GM21390 (cell line): Measurements from ENCODE around the gene PRDM10.
"Not testable (repeated sequence)": the region's sequence is repeated elsewhere in the genome, so short reads cannot be mapped to it uniquely, and the experiment has no call there.

Source experiments
- ATAC-seq: cut with Tn5 transposase; IDR thresholded peaks from one replicate; pipeline ENCODE4 v1.9.1; 2021; ENCODE audit not compliant: unreplicated experiment

The PRDM10 gene

DNA sequence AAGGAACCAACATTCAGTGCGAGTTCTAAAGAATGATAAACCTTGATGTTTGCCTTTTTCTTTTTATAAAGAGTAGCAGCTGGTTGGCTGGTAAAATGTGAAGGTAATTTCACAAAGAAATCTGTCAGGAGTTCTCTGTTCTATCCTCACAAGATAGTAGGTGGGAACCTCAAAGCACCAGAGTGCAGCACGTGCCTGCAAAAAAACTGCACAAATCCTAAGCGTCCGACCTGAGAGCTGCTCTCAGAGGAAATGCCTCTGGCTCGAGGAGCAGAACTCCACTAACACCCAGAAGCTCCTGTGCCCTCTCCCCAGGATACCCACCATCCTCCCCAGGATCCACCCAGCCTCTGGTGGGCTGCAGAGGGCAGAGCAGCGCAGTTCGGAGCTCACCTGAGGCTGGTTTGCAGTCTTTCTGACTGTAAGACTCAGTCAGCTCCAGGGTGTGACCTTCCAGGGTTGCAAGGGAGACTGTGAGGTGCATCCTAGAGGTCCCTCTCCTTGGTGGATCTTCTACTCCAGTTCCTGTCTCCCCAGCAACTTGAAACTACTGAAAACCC, 23.5 kb downstream of the PRDM10 start:
- no peak for ATAC-seq

DNA sequence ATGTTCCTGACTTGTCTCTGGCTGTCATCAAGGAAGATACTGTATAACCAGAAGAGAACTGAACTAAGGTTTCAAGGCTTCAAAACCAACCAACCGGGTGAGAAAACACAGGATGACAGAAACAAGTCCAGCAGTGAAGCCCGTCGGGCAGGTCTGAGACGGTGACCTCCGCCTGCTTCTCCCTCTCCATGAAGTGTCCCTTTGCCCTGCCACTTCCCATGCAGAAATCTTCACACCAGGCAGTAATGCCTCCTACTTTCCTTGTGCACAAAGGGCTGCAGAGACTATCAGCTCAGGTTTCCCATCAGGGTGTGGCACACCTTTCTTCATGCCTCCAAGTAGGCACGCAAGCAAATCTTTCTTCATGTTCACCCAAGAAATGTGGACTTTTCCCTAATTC, 24.2 kb downstream of the PRDM10 start:
- ATAC-seq: no peak

DNA sequence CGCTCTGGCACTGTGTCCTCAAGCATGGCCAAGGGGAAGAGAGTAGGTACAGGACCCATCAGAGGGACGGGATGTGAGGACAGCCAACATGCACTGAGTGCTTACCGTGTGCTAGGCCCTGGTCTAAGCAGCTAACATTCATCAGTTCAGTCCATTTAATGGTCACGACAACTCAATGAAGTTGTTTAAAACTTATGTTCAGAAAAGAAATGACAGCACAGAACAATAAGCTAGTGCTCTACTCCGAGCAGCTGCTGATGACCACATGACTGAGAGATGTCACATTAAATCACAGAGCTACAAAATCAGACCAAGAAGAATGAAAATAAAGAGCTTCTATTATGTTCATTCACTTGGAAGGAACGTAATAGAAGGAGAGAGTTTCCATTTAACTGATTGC, 26.3 kb downstream of the PRDM10 start:
- no peak for ATAC-seq

DNA sequence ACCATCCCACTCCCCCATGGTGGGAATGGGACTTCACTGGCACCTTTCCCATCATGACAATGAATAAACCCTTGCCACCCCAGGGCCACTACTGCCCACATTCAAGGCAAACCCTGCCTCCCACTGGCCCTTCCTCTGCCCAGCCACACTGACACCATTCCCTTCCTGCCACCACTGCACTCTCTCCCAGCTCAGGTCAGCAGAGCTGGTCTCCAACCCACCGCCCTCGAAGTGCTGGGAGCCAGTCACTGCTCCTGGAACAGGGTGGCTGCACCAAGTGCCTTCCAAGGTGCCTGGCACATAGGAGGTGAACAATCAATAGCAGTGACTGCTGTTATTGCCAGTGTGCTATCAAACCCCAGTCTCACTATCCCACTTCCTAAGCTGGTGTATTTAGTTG, 27.1 kb downstream of the PRDM10 start:
- no peak for ATAC-seq

DNA sequence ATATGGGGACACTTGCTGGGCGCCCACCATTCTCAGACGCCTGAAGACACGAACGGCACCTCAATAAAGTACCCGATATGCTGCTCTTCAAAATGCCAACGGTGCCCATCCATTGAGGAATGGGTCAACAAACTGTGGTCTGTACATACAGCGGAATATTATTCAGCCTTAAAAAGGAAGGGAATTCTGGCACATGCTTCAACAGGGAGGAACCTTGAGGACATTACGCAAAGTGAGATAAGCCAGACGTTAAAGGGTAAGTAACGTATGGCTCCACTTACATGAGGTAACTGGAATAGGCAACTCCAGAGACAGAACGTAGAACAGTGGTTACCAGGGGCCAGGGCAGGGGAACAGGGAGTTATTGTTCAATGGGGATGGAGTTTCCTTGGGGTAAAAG, 28.0 kb downstream of the PRDM10 start:
- ATAC-seq: no peak

DNA sequence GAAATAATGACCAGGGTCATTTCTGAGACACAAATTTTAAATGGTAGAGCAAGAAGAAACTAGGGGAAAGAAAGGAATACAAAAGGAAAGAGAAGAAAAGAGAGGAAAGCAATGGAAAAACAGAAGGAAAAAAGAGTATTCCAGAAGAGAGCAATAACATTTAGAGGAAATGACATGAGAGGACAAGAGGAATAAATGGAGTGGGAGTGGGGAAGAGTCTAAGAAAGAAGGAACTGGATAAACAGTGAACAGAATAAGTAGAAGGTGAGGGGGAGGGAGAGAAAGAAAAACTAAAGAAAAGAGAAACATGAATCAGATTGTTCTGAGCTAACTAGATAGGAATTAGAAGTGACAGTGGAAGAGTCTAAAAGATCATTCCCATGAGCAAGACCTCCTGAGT, 28.4 kb downstream of the PRDM10 start:
- no peak for ATAC-seq

DNA sequence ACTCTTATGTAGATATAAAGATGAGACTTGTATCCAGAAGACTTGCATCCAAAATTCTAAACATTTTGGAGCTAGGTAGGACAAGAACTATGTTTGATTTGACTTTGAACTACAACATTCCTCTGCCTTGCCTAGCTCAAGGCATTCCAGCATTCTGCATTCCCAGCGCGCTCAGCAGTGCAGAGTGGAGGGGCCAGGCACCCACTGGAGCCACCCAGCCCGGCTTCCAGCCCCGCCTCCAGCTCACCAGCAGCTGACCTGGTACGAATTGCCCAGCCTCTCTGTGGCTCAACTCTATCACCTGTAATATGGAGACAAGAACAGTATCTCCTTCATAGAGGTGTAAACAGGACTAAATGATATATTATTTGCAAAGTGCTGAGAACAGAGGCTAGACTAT, 28.8 kb downstream of the PRDM10 start:
- no peak for ATAC-seq

DNA sequence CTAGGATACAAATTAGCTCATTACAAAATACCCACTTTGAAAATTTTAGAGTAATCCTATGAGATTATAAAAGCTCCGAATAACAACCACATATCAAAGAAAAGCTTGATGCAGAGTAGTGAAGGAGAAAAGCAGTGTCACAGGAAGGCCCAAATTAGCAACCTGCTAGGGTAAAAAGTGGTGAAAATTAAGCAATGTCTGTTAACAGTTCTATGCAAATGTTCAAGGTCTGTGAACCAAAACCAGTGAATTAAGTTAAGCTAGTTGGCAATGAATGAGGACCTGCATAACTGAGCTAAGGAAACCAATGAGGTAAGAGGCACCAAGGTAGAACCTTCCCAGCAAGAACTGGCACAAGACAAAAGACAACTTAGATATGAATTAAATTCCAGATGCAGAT, 29.6 kb downstream of the PRDM10 start:
- peak; percentile 97 for ATAC-seq

DNA sequence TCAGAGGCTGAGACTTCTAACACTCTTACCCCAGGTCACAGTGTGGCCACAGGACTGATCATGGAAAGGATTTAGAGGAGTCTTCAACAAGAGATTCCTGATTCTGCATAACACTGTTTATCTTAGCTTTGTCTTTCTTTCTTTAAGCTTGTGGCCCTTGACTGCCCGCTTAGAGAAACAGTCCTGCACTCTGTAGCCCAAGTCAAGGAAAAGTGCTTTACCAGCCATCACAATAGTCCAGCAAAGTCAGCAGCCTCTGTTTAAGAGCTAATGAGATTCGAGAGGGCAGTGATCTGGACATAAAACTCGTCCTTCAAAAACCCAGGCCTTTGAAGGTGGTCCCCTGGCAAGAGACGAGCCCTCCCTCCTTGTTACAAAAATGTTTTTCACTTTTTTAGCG, 30.0 kb downstream of the PRDM10 start:
- ATAC-seq: no peak

DNA sequence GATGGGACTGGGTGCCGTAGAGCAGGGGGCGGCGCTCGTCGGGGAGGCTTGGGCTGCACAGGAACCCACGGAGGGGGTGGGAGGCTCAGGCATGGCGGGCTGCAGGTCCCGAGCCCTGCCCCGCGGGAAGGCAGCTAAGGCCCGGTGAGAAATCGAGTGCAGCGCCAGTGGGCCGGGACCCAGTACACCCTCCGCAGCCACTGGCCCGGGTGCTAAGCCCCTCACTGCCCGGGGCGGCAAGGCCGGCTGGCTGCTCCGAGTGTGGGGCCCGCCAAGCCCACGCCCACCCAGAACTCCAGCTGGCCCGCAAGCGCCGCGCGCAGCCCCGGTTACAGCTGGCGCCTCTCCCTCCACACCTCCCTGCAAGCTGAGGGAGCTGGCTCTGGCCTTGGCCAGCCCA, 30.8 kb downstream of the PRDM10 start:
- ATAC-seq: not testable (repeated sequence)

DNA sequence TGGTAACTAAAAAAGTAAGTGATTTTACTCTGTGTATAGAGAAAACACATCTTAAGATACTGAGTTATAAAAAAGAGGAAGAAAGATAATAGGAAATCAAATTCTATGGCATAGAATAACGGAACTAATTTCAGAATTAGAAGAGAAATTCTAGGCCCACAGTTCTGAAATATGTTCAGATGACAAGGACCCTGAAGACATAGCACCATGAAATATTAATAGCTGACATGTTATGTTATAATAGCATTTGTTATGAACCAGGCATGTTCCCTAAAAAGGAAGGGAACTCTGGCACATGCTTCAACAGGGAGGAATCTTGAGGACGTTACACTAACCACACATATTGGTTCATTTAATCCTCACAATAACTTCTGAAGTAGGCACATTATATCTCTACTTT, 32.7 kb downstream of the PRDM10 start:
- ATAC-seq: no peak

DNA sequence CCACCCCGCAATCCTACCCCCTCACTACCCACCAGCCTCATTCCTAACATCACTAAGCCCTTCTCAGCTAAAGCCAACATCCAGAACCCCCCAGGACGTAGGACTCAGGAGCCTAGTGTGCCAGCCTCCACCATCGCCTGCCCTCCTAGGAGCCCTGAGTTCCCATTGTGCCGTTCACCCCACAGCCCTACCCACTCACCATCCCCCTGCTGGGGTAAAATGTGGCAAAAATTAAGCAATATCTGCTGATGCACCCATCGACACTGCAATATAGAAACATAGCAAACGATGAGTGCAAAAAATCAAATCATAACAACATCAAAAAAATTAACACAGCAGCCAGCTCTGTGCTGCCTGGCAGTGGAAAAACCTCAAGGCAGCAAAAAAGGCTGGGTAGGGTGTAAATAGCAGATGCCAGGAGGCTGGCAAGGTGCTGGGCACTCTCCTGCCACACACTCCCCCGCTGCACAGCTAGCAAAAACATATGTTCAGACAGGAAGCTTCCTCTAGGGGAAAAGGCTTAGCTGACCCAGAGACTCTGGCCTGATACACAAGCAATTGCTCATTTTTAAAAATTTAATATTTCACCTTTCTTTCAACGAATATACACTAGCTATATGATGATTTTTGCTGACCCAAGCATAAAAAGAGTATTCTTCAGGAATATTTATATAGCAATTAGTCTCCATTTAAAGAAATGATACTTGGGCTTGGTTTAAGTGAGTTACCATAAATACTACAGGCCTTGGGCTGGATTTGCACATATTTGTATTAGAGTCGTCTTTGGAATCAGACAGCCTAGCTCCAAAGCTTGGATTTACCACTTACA, 33.8 kb downstream of the PRDM10 start:
- ATAC-seq: no peak

DNA sequence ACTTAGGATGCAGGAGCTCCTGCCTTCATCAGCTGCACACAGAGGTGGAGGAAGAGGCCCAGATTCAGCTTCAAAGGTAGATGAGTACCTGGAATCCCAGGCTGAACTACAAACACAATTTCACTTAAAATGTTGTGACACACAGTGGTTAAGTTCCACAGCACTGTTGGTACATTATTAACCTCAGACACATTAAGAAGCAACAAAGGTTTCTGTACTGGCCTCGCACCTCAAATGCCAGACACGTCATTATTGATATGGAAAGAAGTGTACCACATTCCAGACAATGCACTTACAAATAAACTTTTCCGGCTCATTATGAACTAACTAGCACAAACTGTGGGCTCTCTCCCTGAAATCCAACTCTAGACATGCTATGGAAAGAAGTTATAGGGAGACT, 34.6 kb downstream of the PRDM10 start:
- no peak for ATAC-seq

DNA sequence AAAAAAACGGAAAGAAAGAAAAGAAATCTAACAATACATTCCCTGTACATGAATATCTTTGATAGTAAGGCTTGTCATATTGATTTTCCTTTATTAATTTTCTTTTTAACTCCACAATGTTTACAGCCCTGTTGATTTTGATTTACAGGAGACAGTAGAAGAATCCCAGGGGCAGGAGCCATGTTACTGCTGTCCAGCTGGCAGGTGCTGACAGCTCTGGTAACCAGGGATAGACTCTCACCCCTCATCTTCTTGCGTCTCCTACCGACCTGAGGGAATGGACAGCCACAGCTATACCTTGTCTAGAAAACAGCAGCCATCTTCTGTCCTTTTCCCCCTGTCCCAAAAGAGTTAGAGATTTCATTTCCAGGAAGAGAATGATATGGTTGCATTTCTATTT, 37.4 kb downstream of the PRDM10 start:
- ATAC-seq: no peak

DNA sequence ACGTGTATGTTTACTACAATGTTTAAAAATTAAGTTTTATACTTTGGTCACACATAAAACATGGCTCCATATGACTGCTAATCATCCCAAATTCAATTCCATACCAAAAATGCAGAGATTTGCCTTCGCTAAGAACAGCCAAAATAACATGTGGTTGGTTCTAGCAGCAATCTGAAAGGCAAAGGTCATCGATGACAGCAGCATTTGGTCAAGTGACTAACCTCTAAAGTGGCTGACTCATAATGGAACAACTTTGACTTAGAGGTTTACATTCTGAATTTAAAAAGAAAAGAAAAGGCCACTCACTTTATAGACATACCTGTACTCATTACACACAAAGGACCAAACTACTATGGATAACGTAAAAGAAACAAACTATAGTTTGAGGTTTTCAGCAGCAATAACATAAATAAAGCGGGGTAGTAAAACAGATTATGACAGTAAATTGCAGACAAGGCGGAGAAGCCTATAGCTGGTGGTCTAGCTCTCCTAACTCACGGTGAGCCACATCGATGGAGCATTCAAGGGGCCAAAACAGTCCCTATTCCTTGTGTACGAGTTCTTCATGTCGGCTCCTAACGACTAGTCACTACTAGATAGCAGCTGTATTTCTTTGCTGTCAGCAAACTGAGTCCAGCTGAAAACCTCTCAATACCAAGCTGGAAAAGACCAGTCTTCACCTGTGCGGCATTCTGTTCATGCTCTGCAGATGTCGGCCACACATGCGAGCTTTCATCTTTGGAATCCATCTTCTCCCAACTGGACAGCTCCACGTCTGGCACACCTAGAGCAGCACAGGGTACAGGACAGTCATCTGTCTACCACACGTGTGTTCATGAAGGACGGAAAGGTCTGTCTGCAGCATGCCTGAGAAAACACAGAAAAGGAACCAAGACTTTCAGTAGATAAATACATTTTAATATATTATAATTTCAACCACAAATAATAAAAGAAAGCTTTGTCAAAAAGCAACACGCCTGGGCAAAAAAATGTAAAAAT, 42.1 kb downstream of the PRDM10 start:
- peak; percentile 78 for ATAC-seq

DNA sequence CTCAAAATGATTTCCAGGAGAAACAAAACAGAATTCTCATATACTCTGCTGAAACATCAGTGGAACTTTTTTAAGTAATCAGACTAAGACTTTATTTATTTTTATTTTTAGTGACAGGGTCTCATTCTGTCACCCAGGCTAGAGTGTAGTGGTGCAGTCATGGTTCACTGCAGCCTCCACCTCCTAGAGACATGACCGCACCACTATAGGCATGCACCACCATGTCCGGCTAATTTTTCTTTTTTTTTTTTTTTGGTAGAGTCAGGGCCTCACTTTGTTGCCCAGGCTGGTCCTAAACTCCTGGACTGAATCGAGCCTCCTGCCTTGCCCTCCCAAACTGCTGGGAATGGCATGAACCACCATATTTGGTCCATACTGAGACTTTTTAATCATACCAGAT, 42.9 kb downstream of the PRDM10 start:
- no peak for ATAC-seq

DNA sequence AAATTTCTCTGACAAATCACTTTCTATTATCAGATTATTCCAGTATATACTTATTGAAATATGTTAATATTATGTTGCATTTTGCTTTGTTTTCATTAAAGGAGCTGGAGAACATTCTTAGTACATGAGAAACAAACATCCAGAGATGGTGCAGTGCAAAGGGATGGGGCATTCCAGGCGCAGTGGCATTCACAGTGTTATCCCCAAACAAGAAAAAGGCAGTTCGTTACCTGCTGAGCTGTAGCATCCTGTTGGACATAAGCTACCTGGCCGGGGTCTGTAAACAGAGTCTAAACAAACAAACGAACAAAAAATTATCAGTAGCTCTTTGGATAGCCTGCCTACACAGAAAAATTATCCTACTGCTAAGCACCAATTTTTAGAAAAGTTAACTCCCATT, 47.4 kb downstream of the PRDM10 start:
- ATAC-seq: no peak

DNA sequence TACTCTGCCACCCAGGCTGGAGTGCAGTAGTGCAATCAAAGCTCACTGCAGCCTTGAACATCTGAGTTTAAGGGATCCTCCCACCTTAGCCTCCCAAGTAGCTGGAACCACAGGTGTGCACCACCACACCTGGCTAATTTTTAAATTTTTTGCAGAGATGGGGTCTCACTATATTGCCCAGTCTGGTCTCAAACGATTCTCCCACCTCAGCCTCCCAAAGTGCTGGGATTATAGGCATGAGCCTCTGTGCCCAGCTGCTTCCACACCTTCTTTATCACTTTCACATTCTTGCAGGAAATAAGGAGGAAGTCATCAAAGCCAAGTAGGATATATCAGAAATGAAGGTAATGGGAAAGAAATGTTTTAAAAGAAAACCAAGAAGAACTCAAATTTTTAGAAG, 47.9 kb downstream of the PRDM10 start:
- ATAC-seq: not testable (repeated sequence)

DNA sequence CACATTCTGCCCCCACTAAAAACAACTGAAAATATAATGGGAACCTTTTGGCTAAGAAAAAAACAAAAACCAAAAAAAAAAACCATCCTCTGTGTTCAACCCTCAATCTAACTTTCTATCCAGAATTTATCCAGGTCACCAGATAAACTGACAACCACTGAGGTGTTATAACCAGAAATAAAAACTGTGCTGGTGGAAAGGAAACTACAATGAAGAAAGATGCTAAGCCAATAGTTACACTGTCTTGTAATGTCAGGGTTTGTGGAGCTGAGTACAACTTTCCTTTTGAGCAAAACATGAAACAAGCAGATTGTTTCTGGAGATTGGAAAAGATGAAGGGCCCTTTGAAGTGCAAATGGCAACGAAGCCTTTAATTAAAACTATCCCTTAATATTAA, 50.8 kb downstream of the PRDM10 start:
- no peak for ATAC-seq

DNA sequence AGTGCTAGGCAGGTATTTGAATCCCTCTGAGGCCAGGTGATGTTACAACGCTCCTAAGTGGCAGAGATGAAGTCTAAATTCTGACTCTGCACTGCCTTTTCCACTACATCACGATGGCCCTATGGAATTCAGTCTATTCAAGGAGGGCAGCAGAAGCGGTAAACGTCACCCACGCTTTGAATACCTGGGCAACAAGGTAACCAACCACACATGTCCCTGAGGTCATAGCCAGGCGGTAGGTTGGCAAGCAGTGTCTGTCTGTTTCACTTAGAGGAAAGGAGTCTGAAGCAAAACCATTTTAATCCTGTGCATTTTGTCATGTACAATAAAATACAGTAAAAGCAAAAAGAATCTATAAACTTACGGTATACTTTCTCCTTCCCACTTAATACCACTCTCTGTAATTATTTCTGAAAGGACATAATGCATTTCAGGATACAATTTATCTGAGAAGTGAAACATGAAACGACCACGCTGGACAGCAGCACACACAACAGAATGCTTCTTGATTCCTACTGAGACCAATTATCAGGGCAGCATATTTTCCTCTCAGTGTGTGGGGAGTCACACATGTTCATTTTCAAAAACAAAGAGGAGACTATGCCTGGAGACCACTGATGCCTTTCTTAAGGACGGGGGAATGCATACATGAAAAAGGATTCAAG, 51.3 kb downstream of the PRDM10 start:
- no peak for ATAC-seq
